HT1080 (cell line): ENCODE measurements around the gene RFT1. TPM values are rescaled to one million over a fixed set of nuclear protein-coding genes. Genes with fewer than 3 reads are reported as not detected.
"Not testable (repeated sequence)": the region's sequence is repeated elsewhere in the genome, so short reads cannot be mapped to it uniquely, and the experiment has no call there.

Source experiments
- DNase-seq: peaks from one replicate; pipeline ENCODE4 v3.0.0-alpha.2; 2015; ENCODE audit warnings: low read depth
- total RNA-seq: library from RNA; depleted of rRNA; stranded (reverse); fragments of >200 nt; shearing (Covaris generic); gene quantifications from 2 replicates; pipeline ENCODE4 v1.2.3, GENCODE V29; 2014

RFT1 gene
- total RNA-seq, 1 experiment from 2014 or later: 35.0 TPM

GRCh38 chr3:53163444-53164387 is 33.5 kb upstream of the RFT1 start:
- no peak for DNase-seq

- no peak for DNase-seq
These were observed 32.6 kb upstream of the RFT1 start for GRCh38 chr3:53162672-53163443.

- peak; percentile 32 for DNase-seq
These were observed 31.8 kb upstream of the RFT1 start for GRCh38 chr3:53161820-53162671.

- DNase-seq: no peak
These were observed 31.2 kb upstream of the RFT1 start for GRCh38 chr3:53161450-53161819.

- DNase-seq: peak; percentile 87
These were observed 30.6 kb upstream of the RFT1 start, which contains the start of gene PRKCD for GRCh38 chr3:53160660-53161449. Gene PRKCD, plus strand, starts transcription at chr3:53161209. Its CDS starts 17,214 bp downstream, at chr3:53178423.

GRCh38 chr3:53160061-53160659 is 29.9 kb upstream of the RFT1 start:
- no peak for DNase-seq

- no peak for DNase-seq
These were observed 29.2 kb upstream of the RFT1 start for GRCh38 chr3:53159156-53160060.

GRCh38 chr3:53158765-53159155 is 28.5 kb upstream of the RFT1 start:
- DNase-seq: no peak

GRCh38 chr3:53157974-53158580 is 27.8 kb upstream of the RFT1 start:
- no peak for DNase-seq

GRCh38 chr3:53156368-53156834 is 26.2 kb upstream of the RFT1 start:
- DNase-seq: no peak

GRCh38 chr3:53155760-53156159 is 25.5 kb upstream of the RFT1 start:
- DNase-seq: no peak

- no peak for DNase-seq
These were observed 24.6 kb upstream of the RFT1 start for GRCh38 chr3:53154881-53155285.

- DNase-seq: no peak
These were observed 23.7 kb upstream of the RFT1 start for GRCh38 chr3:53153980-53154379.

- DNase-seq: no peak
These were observed 23.1 kb upstream of the RFT1 start for GRCh38 chr3:53153264-53153823.

- no peak for DNase-seq
These were observed 21.8 kb upstream of the RFT1 start for GRCh38 chr3:53151870-53152660.

- no peak for DNase-seq
These were observed 21.2 kb upstream of the RFT1 start for GRCh38 chr3:53151465-53151864.

- not testable (repeated sequence) for DNase-seq
These were observed 20.8 kb upstream of the RFT1 start for GRCh38 chr3:53151086-53151438.
